ENCODE results near the gene ITGA5.
A peak's percentile ranks its signal among the peaks of the same experiment; 100 is the strongest.
"Not testable (repeated sequence)": the region's sequence is repeated elsewhere in the genome, so short reads cannot be mapped to it uniquely, and the experiment has no call there.

ITGA5 gene

DNA sequence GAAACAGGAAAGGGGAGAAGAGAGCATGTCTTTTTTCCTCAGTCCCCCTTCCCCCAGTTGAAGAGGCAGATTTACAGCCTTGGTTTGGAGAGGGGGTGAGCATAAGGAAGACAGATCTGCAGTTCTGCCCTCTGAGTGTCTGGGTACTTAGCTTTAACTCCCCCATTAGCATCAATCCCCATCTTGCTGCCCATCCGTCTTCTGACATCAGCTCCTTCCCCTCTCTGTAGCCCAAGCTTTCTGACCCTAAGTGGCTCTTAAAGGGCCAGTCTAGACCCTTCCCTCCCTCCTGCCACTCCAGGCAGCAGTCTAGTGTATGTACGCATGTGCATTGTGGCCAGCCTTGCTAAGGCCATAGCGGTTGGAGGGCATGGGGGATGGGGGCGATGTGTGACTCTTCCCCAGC is 62.1 kb downstream of the ITGA5 start:
- Histone ChIP-seq H3K4me2 (peak overlapping the region; percentile 85 to 100 (median 97); a peak in 20 of 22 replicates), H3K36me3 (peaks cover 0 to 43% (median 12%) of the 10 kb centered on the region in 11 experiments; a peak in 18 of 22 replicates), H3K4me1 (peaks cover 43 to 86% (median 63%) of the 10 kb centered on the region in 10 experiments), H3K9ac (peak overlapping the region in 5 of 11 experiments; percentile 84 to 92 (median 87); a peak in 7 of 22 replicates), H3K27me3 (no peaks in the 10 kb centered on the region), H4K20me1 (peaks cover 0 to 59% (median 5%) of the 10 kb centered on the region in 11 experiments; a peak in 13 of 22 replicates), H3K27ac (peak overlapping the region in 4 of 11 experiments; percentile 91 to 96 (median 93); a peak in 5 of 22 replicates), H3K4me3 (peak overlapping the region in 1 of 10 experiments; percentile 99; a peak in 1 of 20 replicates), H3K9me3 (replicated peaks in 1 of 11) (no peaks in the 10 kb centered on the region)
- TF ChIP-seq Cebpa-rat (IDR thresholded peaks at IDR 0.05): no peak

DNA sequence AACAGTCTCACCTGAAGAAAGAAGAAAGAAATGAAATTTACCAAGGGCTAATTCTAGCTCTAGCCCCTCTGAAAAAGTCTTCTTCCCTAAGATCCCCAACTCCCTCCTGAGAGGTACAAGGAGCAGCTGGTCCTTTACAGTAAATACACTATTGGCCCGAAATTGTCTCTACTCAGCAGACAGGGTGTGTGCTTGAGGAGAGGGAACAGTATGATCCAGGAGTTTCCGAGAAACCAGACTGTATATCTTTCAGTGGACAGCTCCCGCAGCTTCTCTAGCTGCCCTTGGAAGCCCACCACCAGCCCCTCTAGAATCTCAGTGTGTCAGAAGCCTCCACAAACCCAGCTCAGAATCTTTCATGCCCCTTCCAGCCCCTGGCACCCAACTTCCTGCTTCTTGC is 62.8 kb downstream of the ITGA5 start:
- TF ChIP-seq Cebpa-rat (IDR thresholded peaks at IDR 0.05): no peak
- Histone ChIP-seq H3K4me1 (peaks cover 47 to 86% (median 63%) of the 10 kb centered on the region in 10 experiments), H3K36me3 (peaks cover 2 to 43% (median 13%) of the 10 kb centered on the region in 11 experiments), H3K4me2 (peak overlapping the region in 6 of 11 experiments; percentile 95 to 98 (median 97); a peak in 5 of 22 replicates), H3K9ac (peak overlapping the region in 4 of 11 experiments; percentile 11 to 90 (median 20); a peak in 6 of 22 replicates), H4K20me1 (peaks cover 0 to 59% (median 0%) of the 10 kb centered on the region in 11 experiments; a peak in 6 of 22 replicates), H3K4me3 (no peak overlapping the region), H3K27ac (peak overlapping the region in 3 of 11 experiments; percentile 8 to 16 (median 12); a peak in 4 of 22 replicates), H3K27me3 (no peaks in the 10 kb centered on the region), H3K9me3 (replicated peaks in 1 of 11) (no peaks in the 10 kb centered on the region)

DNA sequence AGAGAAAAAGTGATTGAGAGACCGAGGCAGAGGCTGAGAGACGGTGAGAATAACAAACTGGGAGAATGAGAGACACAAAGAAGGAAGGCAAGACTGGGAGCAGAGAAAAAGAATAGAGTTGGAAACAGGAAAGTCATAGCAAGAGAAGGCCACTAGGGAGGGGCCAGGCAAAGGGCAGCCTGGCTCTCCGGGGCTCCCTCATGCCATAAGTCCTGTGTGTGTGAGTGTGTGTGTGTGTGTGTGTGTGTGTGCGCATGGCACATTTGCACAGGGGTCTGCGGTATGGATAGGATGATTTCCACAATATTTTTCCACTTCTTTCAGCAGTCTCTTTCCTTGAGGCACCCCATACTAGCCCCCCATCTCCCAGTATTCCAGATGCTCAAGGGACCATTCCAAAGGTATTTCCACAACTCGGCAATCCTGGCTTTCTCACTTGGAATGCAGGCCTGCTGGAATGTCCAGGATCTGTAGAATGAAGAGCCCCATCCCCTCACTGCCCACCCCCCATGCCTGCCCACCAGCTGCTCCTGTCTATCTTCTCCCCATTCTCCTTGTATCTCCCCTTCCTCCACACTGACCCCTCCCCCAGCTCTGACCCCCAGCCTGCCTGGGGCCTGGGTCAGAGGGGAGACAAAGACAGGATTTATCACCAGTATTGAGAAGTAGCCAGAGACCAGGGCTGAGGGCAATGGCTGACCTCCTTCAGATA is 63.8 kb downstream of the ITGA5 start:
- Histone ChIP-seq H3K9me3 (replicated peaks in 1 of 11) (no peaks in the 10 kb centered on the region), H3K4me2 (no peak overlapping the region), H3K9ac (0 out of 22 replicates have a peak overlapping the region, but pooled peaks of 1 of the 11 experiments have one; percentile 21), H3K27ac (no peak overlapping the region), H3K36me3 (peaks cover 12 to 52% (median 22%) of the 10 kb centered on the region in 11 experiments), H3K27me3 (no peaks in the 10 kb centered on the region), H3K4me3 (no peak overlapping the region), H3K4me1 (peaks cover 40 to 83% (median 55%) of the 10 kb centered on the region in 10 experiments), H4K20me1 (peaks cover 0 to 55% (median 0%) of the 10 kb centered on the region in 11 experiments; a peak in 4 of 22 replicates)
- no peak for TF ChIP-seq Cebpa-rat (IDR thresholded peaks at IDR 0.05)

DNA sequence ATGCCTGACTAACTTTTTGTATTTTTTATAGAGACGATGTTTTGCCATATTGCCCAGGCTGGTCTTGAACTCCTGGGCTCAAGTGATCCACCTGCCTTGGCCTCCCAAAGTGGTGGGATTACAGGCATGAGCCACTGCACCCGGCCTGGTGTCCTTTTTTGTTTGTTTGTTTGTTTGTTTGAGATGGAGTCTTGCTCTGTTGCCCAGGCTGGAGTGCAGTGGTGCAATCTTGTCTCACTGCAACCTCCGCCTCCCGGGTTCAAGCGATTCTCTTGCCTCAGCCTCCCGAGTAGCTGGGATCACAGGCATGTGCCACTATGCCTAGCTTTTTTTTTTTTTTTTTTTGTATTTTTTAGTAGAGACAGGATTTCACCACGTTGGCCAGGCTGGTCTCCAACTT is 64.8 kb downstream of the ITGA5 start:
- not testable (repeated sequence) for H3K27ac ChIP-seq; H3K9ac ChIP-seq; H3K27me3 ChIP-seq; H3K4me3 ChIP-seq; H3K9me3 ChIP-seq (replicated peaks in 1 of 11); H3K4me2 ChIP-seq
- Histone ChIP-seq H3K36me3 (peaks cover 22 to 62% (median 32%) of the 10 kb centered on the region in 11 experiments), H3K4me1 (peaks cover 32 to 76% (median 48%) of the 10 kb centered on the region in 10 experiments), H4K20me1 (peaks cover 0 to 52% (median 0%) of the 10 kb centered on the region in 11 experiments; a peak in 4 of 22 replicates)

DNA sequence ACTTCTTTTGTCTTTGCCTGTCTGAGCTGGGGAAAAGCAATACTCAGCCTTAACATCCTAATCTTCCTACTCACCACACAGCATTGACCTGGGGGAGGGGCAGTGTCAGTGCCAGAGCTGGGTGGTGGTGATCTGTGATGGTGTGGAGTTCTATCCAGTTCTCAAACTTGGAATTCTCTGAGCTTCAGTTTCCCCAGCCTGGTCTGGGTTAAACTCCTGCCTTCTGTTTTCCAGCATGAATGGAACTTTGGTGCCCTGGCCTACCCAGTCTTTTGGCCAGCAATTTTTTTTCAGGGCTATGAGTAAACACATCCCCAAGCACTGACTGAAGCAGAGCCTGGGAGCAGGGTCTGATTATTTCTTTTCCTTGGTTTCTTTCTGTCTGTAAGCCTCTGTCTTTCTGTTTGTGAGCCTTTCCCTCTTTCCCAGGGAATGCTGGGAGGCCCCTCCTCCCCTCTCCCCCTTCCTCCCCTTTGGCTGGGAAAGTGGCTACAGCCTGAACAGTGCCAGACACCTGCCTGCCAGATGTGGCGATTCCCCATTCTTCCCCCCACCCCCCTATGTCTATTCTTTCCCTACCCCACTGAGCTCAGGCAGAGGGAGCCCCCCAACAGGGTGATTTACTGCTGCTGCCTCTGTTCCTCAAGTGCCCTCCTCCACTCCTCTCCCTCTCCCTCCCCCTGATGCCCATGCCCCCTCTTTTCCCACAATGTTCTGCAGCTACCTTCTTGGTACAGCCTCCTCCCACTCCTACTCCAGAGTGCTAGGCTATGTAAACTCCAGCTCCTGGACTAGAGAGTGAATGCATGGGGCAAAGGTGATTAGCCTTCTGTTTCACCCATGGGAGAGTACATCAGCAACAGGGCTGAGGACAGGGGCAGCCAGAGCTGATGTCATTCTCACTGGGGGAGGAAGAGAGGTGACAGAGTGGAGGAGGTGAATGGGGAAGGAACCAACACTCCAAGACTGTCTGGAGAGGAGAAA is 65.9 kb downstream of the ITGA5 start:
- H3K4me1 ChIP-seq: peaks cover 27 to 69% (median 41%) of the 10 kb centered on the region in 10 experiments
- H3K9me3 ChIP-seq (replicated peaks in 1 of 11): no peaks in the 10 kb centered on the region
- no peak overlapping the region for H3K4me3 ChIP-seq
- peak overlapping the region in 3 of 11 experiments; percentile 26 to 54 (median 28); a peak in 2 of 22 replicates for H3K9ac ChIP-seq
- H3K36me3 ChIP-seq: peaks cover 33 to 73% (median 43%) of the 10 kb centered on the region in 11 experiments
- peak overlapping the region in 8 of 11 experiments; percentile 38 to 73 (median 66); a peak in 14 of 22 replicates for H3K4me2 ChIP-seq
- TF ChIP-seq Cebpa-rat (IDR thresholded peaks at IDR 0.05): no peak
- H3K27me3 ChIP-seq: no peaks in the 10 kb centered on the region
- H3K27ac ChIP-seq: no peak overlapping the region
- peaks cover 0 to 52% (median 0%) of the 10 kb centered on the region in 11 experiments; a peak in 4 of 22 replicates for H4K20me1 ChIP-seq

DNA sequence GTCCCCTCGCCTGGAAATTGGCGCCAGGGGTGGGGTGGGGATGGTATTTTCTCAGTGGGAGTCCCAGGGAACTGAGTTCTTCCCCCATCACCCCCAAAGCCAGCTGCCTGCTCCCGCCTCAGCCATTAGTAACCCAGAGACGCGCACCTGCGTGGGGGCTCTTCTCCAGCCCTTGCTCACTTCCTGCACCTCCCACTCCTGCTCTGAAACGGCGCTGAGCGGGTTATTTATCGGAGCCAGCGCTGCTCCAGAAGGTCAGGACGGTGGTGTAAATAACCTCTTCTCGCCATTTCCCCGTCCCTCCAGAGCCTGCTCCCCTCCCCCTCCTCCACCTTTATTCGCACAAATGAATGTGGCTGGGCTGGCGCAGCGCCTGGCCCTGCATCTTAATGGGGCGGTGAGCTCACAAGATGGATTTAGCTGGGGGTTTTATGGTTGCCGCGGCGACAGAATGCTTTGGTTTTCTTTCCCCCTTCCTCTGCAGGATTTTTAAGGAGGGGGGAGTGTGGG is 67.0 kb downstream of the ITGA5 start:
- H3K9ac ChIP-seq: peak overlapping the region in 6 of 11 experiments; percentile 10 to 50 (median 34); a peak in 5 of 22 replicates
- H3K9me3 ChIP-seq (replicated peaks in 1 of 11): no peaks in the 10 kb centered on the region
- H3K27me3 ChIP-seq: no peaks in the 10 kb centered on the region
- no peak overlapping the region for H3K4me3 ChIP-seq
- peaks cover 16 to 60% (median 30%) of the 10 kb centered on the region in 10 experiments for H3K4me1 ChIP-seq
- no peak for TF ChIP-seq Cebpa-rat (IDR thresholded peaks at IDR 0.05)
- H3K36me3 ChIP-seq: peaks cover 44 to 74% (median 54%) of the 10 kb centered on the region in 11 experiments
- H4K20me1 ChIP-seq: peaks cover 0 to 53% (median 0%) of the 10 kb centered on the region in 11 experiments; a peak in 4 of 22 replicates
- peak overlapping the region; percentile 38 to 73 (median 60) for H3K4me2 ChIP-seq
- peak overlapping the region in 1 of 11 experiments; percentile 9; a peak in 2 of 22 replicates for H3K27ac ChIP-seq

DNA sequence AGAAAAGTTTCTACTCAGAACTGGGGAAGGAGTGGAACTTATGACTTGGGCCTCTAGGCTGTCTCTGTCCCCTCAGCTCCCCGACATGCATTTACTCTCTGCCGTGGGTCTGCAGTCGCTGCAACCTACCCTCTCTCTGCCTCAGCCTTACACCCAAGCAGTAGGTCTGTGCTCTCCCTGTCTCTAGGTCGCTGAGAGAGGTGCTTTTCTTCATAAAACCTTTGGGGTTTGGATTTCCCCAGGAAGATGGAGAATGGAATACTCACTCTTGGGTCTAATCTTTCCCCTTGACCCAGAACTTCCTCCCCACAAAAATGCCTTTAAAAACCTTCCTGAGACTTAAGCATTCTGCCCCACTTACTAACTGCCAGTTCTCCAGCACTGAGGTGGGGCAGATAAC is 67.7 kb downstream of the ITGA5 start:
- Histone ChIP-seq H3K9ac (peak overlapping the region in 5 of 11 experiments; percentile 10 to 50 (median 19); a peak in 4 of 22 replicates), H4K20me1 (peaks cover 0 to 52% (median 0%) of the 10 kb centered on the region in 11 experiments; a peak in 4 of 22 replicates), H3K4me1 (peaks cover 12 to 60% (median 25%) of the 10 kb centered on the region in 10 experiments), H3K27me3 (no peaks in the 10 kb centered on the region), H3K4me3 (no peak overlapping the region), H3K9me3 (replicated peaks in 1 of 11) (no peaks in the 10 kb centered on the region), H3K27ac (no peak overlapping the region; a peak in 1 of 22 replicates), H3K36me3 (peaks cover 51 to 75% (median 62%) of the 10 kb centered on the region in 11 experiments), H3K4me2 (peak overlapping the region; percentile 38 to 73 (median 60); a peak in 17 of 22 replicates)
- TF ChIP-seq Cebpa-rat (IDR thresholded peaks at IDR 0.05): no peak

DNA sequence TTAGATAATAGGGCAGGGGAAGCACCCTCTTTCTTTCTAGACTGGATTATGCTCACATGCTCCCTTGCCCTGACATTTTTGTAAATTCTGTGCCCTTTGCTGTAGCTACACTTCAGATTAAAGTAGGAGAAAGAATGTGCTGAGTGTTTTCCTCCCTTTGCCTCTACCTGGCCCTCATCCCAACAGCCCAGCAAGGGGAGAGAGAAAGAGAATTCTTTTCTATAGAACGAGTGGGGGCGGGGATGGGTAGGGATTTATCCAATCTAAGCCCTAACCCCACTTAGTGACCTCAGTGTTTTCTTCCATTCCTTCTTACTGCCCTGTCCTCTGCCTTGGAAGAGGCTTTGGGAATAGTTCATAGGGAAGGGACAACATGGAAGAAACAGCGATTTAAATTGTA is 68.3 kb downstream of the ITGA5 start:
- Histone ChIP-seq H3K27ac (no peak overlapping the region), H3K4me3 (no peak overlapping the region), H3K9me3 (replicated peaks in 1 of 11) (no peaks in the 10 kb centered on the region), H3K9ac (peak overlapping the region in 2 of 11 experiments; percentile 19 to 41; a peak in 1 of 22 replicates), H3K4me2 (peak overlapping the region in 4 of 11 experiments; percentile 17 to 70 (median 64); a peak in 4 of 22 replicates), H3K27me3 (no peaks in the 10 kb centered on the region), H3K36me3 (peaks cover 57 to 79% (median 67%) of the 10 kb centered on the region in 11 experiments), H3K4me1 (peaks cover 12 to 62% (median 24%) of the 10 kb centered on the region in 10 experiments), H4K20me1 (peaks cover 0 to 51% (median 0%) of the 10 kb centered on the region in 11 experiments; a peak in 4 of 22 replicates)
- no peak for TF ChIP-seq Cebpa-rat (IDR thresholded peaks at IDR 0.05)
